ENCODE data around the gene ORMDL3. TPM values are rescaled to one million over a fixed set of nuclear protein-coding genes. Genes with fewer than 3 reads are reported as not detected.
A peak's percentile ranks its signal among the peaks of the same experiment; 100 is the strongest.
"Not testable (repeated sequence)": the region's sequence is repeated elsewhere in the genome, so short reads cannot be mapped to it uniquely, and the experiment has no call there.

ORMDL3 gene
- total RNA-seq, 1 donor from 2014 or later, result 77.4 TPM

GRCh38 chr17:39915559-39915958 is 11.8 kb downstream of the ORMDL3 start:
- intact Hi-C loops (cut with micrococcal nuclease), result no loop called here
- H3K27me3 Mint-ChIP-seq (ENCODE audit: insufficient read depth), result no peaks in the 10 kb centered on the region
- H3K4me3 Mint-ChIP-seq, result no peak overlapping the region
- no peaks in the 10 kb centered on the region for H3K9me3 Mint-ChIP-seq
- H3K4me1 Mint-ChIP-seq (ENCODE audit: low read depth), result peaks cover 48% of the 10 kb centered on the region
- peaks cover 59% of the 10 kb centered on the region for H3K36me3 Mint-ChIP-seq (ENCODE audit: low read depth)
- no peak for DNase-seq (ENCODE audit: low spot score)
- peak overlapping the region; percentile 16 for H3K27ac Mint-ChIP-seq

GRCh38 chr17:39913989-39914388 is 13.4 kb downstream of the ORMDL3 start:
- peaks cover 37% of the 10 kb centered on the region for H3K4me1 Mint-ChIP-seq (ENCODE audit: low read depth)
- peak overlapping the region; percentile 18 for H3K27ac Mint-ChIP-seq
- intact Hi-C loops (cut with micrococcal nuclease), result no loop called here
- no peak for DNase-seq (ENCODE audit: low spot score)
- H3K4me3 Mint-ChIP-seq, result no peak overlapping the region
- peaks cover 58% of the 10 kb centered on the region for H3K36me3 Mint-ChIP-seq (ENCODE audit: low read depth)
- no peaks in the 10 kb centered on the region for H3K9me3 Mint-ChIP-seq
- no peaks in the 10 kb centered on the region for H3K27me3 Mint-ChIP-seq (ENCODE audit: insufficient read depth)

GRCh38 chr17:39908789-39909352 is 18.5 kb downstream of the ORMDL3 start:
- no peak for DNase-seq (ENCODE audit: low spot score)
- intact Hi-C loops (cut with micrococcal nuclease), result no loop called here
- Mint-ChIP-seq H3K27me3 (ENCODE audit: insufficient read depth) (no peaks in the 10 kb centered on the region), H3K4me1 (ENCODE audit: low read depth) (peaks cover 35% of the 10 kb centered on the region), H3K36me3 (ENCODE audit: low read depth) (peaks cover 64% of the 10 kb centered on the region), H3K27ac (no peak overlapping the region), H3K4me3 (no peak overlapping the region), H3K9me3 (no peaks in the 10 kb centered on the region)

GRCh38 chr17:39904990-39905288 is 22.5 kb downstream of the ORMDL3 start:
- Mint-ChIP-seq H3K36me3 (ENCODE audit: low read depth) (peaks cover 52% of the 10 kb centered on the region), H3K4me1 (ENCODE audit: low read depth) (peaks cover 45% of the 10 kb centered on the region), H3K9me3 (no peaks in the 10 kb centered on the region), H3K27me3 (ENCODE audit: insufficient read depth) (no peaks in the 10 kb centered on the region), H3K27ac (peak overlapping the region; percentile 33), H3K4me3 (no peak overlapping the region)
- DNase-seq (ENCODE audit: low spot score), result no peak
- intact Hi-C loops (cut with micrococcal nuclease), result loop anchor here (5.0 kb wide), 1 partner anchor 38 kb away; the partner anchor contains the start of gene ZPBP2

- H3K4me3 Mint-ChIP-seq, result peak overlapping the region; percentile 62
- intact Hi-C loops (cut with micrococcal nuclease), result loop anchor here (1.0 to 5.0 kb wide), 2 partner anchors 23 to 36 kb away; partner anchors contain the start of gene ZPBP2
- peaks cover 51% of the 10 kb centered on the region for H3K36me3 Mint-ChIP-seq (ENCODE audit: low read depth)
- H3K4me1 Mint-ChIP-seq (ENCODE audit: low read depth), result peaks cover 49% of the 10 kb centered on the region
- peak; percentile 40 for DNase-seq (ENCODE audit: low spot score)
- H3K9me3 Mint-ChIP-seq, result no peaks in the 10 kb centered on the region
- no peaks in the 10 kb centered on the region for H3K27me3 Mint-ChIP-seq (ENCODE audit: insufficient read depth)
- H3K27ac Mint-ChIP-seq, result peak overlapping the region; percentile 55
Observed at GRCh38 chr17:39903158-39903884, 24.1 kb downstream of the ORMDL3 start.

DNA sequence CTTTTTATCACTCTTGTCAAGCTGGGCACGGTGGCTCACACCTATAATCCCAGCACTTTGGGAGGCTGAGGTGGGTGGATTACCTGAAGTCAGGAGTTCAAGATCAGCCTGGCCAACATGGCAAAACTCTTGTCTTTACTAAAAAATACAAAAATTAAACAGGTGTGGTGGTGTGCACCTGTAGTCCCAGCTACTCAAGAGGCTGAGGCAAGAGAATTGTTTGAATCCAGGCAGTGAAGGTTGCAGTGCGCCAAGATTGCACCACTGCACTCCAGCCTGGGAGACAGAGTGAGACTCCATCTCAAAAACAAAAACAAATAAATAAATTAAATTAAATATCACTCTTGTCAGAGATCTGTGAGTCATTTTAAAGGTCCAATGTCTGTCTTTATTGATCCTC is 25.4 kb downstream of the ORMDL3 start:
- H3K27me3 Mint-ChIP-seq (ENCODE audit: insufficient read depth); DNase-seq (ENCODE audit: low spot score); H3K27ac Mint-ChIP-seq; H3K9me3 Mint-ChIP-seq; H3K4me3 Mint-ChIP-seq: not testable (repeated sequence)
- H3K4me1 Mint-ChIP-seq (ENCODE audit: low read depth), result peaks cover 47% of the 10 kb centered on the region
- H3K36me3 Mint-ChIP-seq (ENCODE audit: low read depth), result peaks cover 44% of the 10 kb centered on the region
- intact Hi-C loops (cut with micrococcal nuclease), result loop anchor here (5.0 kb wide), 1 partner anchor 35 kb away; the partner anchor contains the start of gene ZPBP2

- no peaks in the 10 kb centered on the region for H3K9me3 Mint-ChIP-seq
- peaks cover 20% of the 10 kb centered on the region for H3K36me3 Mint-ChIP-seq (ENCODE audit: low read depth)
- H3K4me3 Mint-ChIP-seq, result no peak overlapping the region
- DNase-seq (ENCODE audit: low spot score), result no peak
- intact Hi-C loops (cut with micrococcal nuclease), result no loop called here
- H3K27me3 Mint-ChIP-seq (ENCODE audit: insufficient read depth), result no peaks in the 10 kb centered on the region
- H3K4me1 Mint-ChIP-seq (ENCODE audit: low read depth), result peaks cover 26% of the 10 kb centered on the region
- H3K27ac Mint-ChIP-seq, result no peak overlapping the region
Observed at GRCh38 chr17:39899215-39899614, 28.2 kb downstream of the ORMDL3 start.

GRCh38 chr17:39898088-39898487 is 29.3 kb downstream of the ORMDL3 start:
- no peaks in the 10 kb centered on the region for H3K9me3 Mint-ChIP-seq
- H3K36me3 Mint-ChIP-seq (ENCODE audit: low read depth), result peaks cover 16% of the 10 kb centered on the region
- DNase-seq (ENCODE audit: low spot score), result no peak
- H3K4me1 Mint-ChIP-seq (ENCODE audit: low read depth), result peaks cover 16% of the 10 kb centered on the region
- no peaks in the 10 kb centered on the region for H3K27me3 Mint-ChIP-seq (ENCODE audit: insufficient read depth)
- no peak overlapping the region for H3K4me3 Mint-ChIP-seq
- no peak overlapping the region for H3K27ac Mint-ChIP-seq
- intact Hi-C loops (cut with micrococcal nuclease), result no loop called here

DNA sequence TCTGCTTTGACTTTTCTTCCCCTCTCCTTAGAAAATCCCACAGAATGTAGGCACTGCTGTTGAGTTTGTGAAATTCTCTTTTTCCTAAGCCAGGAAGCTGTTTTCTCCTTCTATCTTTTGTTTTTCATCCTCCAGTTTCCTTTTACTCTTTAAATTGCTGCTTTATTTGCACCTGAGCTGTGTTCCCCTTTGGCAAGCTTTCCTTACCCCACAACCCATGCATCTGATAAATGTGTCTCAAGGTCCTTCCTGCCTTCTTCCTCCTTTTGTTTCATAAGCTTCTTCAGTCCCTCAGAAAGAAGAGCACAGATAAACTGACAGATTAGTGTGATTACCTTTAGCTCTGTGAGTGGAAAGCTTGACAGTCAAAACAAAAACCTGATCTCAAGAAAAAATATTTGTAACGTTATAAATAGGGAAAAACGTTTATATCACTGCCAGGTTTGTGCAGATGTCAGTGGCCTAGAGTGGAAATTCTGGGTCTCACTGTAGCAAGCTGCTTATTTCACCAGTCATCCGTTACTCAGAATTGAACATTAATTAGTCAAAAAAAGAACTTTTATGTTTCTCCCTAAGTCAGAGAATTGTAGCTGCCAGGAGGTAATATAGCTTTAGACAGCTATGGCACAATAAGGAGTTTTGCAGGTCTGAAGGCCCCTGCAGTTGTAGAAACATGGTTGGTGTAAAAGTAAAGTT is 32.6 kb downstream of the ORMDL3 start:
- H3K27ac Mint-ChIP-seq, result peak overlapping the region; percentile 18
- H3K4me1 Mint-ChIP-seq (ENCODE audit: low read depth), result peaks cover 11% of the 10 kb centered on the region
- no peak for DNase-seq (ENCODE audit: low spot score)
- no peaks in the 10 kb centered on the region for H3K9me3 Mint-ChIP-seq
- no peak overlapping the region for H3K4me3 Mint-ChIP-seq
- intact Hi-C loops (cut with micrococcal nuclease), result no loop called here
- H3K36me3 Mint-ChIP-seq (ENCODE audit: low read depth), result peaks cover 9% of the 10 kb centered on the region
- peaks cover 4% of the 10 kb centered on the region for H3K27me3 Mint-ChIP-seq (ENCODE audit: insufficient read depth)

- Mint-ChIP-seq H3K9me3 (no peaks in the 10 kb centered on the region), H3K4me1 (ENCODE audit: low read depth) (no peaks in the 10 kb centered on the region), H3K27me3 (ENCODE audit: insufficient read depth) (peaks cover 17% of the 10 kb centered on the region), H3K27ac (no peak overlapping the region), H3K4me3 (no peak overlapping the region), H3K36me3 (ENCODE audit: low read depth) (peaks cover 1% of the 10 kb centered on the region)
- DNase-seq (ENCODE audit: low spot score), result no peak
- intact Hi-C loops (cut with micrococcal nuclease), result no loop called here
Observed at GRCh38 chr17:39889200-39889599, 38.2 kb downstream of the ORMDL3 start.

DNA sequence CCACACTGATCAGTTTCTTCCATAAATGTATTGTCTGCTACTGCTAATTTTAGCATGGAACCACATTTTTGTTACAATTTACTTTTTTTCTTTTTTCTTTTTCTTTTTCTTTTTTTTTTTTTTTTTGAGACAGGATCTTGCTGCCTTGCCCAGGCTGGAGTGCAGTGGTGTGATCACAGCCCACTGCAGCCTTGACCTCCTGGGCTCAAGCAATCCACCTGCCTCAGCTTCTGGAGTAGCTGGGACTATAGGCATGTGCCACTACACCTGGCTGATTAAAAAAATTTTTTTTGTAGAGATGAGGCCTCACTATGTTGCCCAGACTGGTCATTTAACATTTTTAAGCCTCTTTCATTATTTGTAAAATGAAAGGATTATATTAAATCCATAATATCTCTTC is 40.3 kb downstream of the ORMDL3 start:
- no peaks in the 10 kb centered on the region for H3K4me1 Mint-ChIP-seq (ENCODE audit: low read depth)
- H3K4me3 Mint-ChIP-seq, result no peak overlapping the region
- intact Hi-C loops (cut with micrococcal nuclease), result no loop called here
- H3K9me3 Mint-ChIP-seq, result no peaks in the 10 kb centered on the region
- H3K27ac Mint-ChIP-seq, result no peak overlapping the region
- no peak for DNase-seq (ENCODE audit: low spot score)
- H3K36me3 Mint-ChIP-seq (ENCODE audit: low read depth), result peaks cover 3% of the 10 kb centered on the region
- H3K27me3 Mint-ChIP-seq (ENCODE audit: insufficient read depth), result peaks cover 17% of the 10 kb centered on the region

DNA sequence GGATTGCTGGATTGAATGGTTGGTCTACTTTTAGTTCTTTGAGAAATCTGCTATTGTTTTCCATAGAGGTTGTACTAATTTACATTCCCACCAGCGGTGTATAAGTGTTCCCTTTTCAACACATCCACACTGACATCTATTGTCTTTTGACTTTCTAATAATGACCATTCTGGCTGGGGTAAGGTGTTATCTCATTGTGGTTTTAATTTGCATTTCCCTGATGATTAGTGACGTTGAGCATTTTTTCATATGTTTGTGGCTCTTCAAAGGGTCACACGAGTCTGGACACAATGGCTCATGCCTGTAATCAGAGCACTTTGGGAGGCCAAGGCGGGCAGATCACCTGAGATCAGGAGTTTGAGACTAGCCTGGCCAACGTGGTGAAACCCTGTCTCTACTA is 41.3 kb downstream of the ORMDL3 start:
- H3K4me3 Mint-ChIP-seq; H3K36me3 Mint-ChIP-seq (ENCODE audit: low read depth); H3K4me1 Mint-ChIP-seq (ENCODE audit: low read depth); H3K27ac Mint-ChIP-seq; DNase-seq (ENCODE audit: low spot score); intact Hi-C loops (cut with micrococcal nuclease); H3K9me3 Mint-ChIP-seq: not testable (repeated sequence)
- peaks cover 17% of the 10 kb centered on the region for H3K27me3 Mint-ChIP-seq (ENCODE audit: insufficient read depth)

DNA sequence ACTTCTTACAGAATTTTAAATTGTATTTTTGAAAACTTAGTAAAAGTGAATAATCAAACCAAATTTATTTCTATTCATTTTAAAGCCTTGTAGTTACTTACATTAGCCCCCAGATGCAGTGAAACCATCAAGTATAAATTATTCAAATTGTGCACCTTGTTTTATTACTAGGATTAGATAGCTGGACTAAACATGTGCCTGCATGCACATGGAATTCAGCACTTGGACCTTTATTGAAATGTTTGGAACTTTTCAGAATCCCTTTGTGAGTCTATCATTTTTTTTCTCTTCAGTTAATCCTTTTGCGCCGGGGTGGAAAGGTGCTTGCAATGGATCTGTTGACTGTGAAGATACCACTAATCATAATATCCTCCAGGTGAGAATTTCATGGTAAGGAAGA is 54.6 kb downstream of the ORMDL3 start:
- no peak for DNase-seq (ENCODE audit: low spot score)
- intact Hi-C loops (cut with micrococcal nuclease), result no loop called here
- Mint-ChIP-seq H3K4me3 (no peak overlapping the region), H3K27ac (no peak overlapping the region), H3K27me3 (ENCODE audit: insufficient read depth) (peaks cover 15% of the 10 kb centered on the region), H3K36me3 (ENCODE audit: low read depth) (no peaks in the 10 kb centered on the region), H3K9me3 (no peaks in the 10 kb centered on the region), H3K4me1 (ENCODE audit: low read depth) (peaks cover 2% of the 10 kb centered on the region)
